H1 (cell line): Measurements from ENCODE around the gene GCNA. TPM values are rescaled to one million over a fixed set of nuclear protein-coding genes. Genes with fewer than 3 reads are reported as not detected.

Experiments
- CBX5 ChIP-seq: fragments of 300-800, 300-1000 bp; sonication (generic); IDR thresholded peaks from 2 replicates; pipeline ENCODE4 v1.7.1; 2016; ENCODE audit warnings: antibody characterized with exemption, low read length, low read depth
- CTBP2 ChIP-seq: IDR thresholded peaks from 2 replicates; pipeline ENCODE4 v1.7.0; 2011; ENCODE audit warnings: borderline replicate concordance, mild to moderate bottlenecking, moderate library complexity, mixed read lengths, low read length; ENCODE audit not compliant: insufficient read depth, insufficient read length
- SUZ12 ChIP-seq: fragments of 200-600 bp; sonication (generic); IDR thresholded peaks from 2 replicates; pipeline ENCODE4 v1.6.1; 2012; ENCODE audit warnings: mild to moderate bottlenecking, inconsistent platforms, low read length, moderate library complexity, mixed read lengths
- polyA plus RNA-seq, 7 experiments: library from polyadenylated mRNA; depleted of rRNA in 3 of 7; stranded (reverse) in 5 of 7; unstranded in 2 of 7; fragments of >200 nt in 5 of 7; fragments of 200-250 nt in 2 of 7; gene quantifications; 1 replicate in 5 of 7; 2 replicates in 1 of 7; 4 replicates in 1 of 7; pipeline versions ENCODE4 v1.2.1 to v1.2.3, GENCODE V29; 2011 to 2013; ENCODE audit warnings: missing spikeins in 2 of 7, mixed read lengths in 2 of 7
- total RNA-seq: library from RNA; stranded (reverse); fragmentation: NEBNext Ultra II Directional; extraction: Animal tissue kit (Norgen Biotek cat#: 25700); gene quantifications from 2 replicates; pipeline ENCODE4 v1.2.1, GENCODE V29; 2021

The GCNA gene
- total and polyA plus RNA-seq, 2 of the 8 experiments (the other 6 are each of a cell fraction or from before 2014, with no cell fraction given) = 0.41 to 0.95 TPM

DNA sequence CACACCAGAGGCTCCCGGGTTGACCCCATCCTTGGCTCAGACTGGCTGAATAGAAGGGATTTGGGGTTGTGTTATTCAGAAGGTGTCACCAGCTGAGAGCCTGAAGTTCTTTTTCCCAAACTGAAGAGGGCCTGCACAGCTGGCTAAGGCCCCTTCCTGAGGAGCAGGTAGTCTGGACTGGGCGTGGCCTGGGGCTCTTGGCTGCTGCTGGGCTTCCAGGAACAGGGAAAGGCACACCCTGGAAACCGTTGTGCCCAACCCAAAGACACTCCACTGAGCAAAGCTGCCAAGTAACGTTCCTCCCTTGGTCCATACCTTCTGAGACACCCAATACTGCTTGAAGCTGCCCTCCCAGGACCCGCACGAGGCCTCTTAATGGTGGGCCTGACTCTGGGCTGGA, 48.3 kb downstream of the GCNA start (continued):
- no peak for TF ChIP-seq CTBP2
- no peak for TF ChIP-seq SUZ12
- no peak for TF ChIP-seq CBX5
